A375 (cell line): ENCODE measurements around the gene MCOLN1. TPM values are rescaled to one million over a fixed set of nuclear protein-coding genes. Genes with fewer than 3 reads are reported as not detected.

Experiments used
- small RNA-seq: library from RNA; depleted of rRNA; stranded (forward); fragments of <200 nt; gene quantifications from one replicate; pipeline ENCODE3, GENCODE V24; 2014
- total RNA-seq: library from RNA; depleted of rRNA; stranded (reverse); fragments of >200 nt; shearing (Covaris generic); gene quantifications from 2 replicates; pipeline ENCODE4 v1.2.3, GENCODE V29; 2014; rRNA removed

The MCOLN1 gene
- 7.6 and 8.7 TPM in 2 replicates for total RNA-seq

GRCh38 chr19:7522072-7522922, at the start of gene MCOLN1:
MCOLN1 (plus strand) TSS chr19:7522624; CDS start chr19:7522751, 127 bp downstream.

DNA sequence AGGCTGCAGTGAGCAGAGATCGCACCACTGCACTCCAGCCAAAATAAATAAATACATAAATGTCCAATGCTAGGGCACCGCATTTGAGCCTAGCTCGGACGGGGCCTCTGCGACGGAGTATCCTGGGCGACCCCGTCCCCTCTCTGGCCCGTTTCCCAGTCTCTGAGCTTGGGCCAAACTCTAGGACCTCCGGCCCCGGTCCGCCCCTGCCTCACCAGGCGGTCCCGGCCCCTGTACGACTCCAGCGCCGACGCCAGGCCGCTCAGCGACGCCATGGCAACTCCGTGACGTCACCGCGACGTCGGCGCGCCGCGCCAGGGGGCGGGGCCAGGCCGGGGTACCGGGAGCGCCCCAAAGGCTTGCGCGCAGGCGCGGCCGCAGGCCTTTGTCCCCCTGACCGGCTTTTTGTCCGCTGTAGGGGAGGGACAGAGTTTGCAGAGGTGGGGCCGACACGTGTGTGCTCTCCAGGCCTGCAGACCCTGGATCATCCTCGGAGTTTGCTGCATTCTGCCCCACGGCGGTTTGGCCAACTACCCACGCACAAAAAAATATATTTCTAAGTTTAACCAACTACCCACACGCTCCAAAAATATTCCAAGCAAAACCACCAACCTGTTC, 33.6 kb upstream of the MCOLN1 start, which contains the start of gene PEX11G:
Gene PEX11G, minus strand, starts transcription at position 300 of the 618 bp plus-strand sequence. Its CDS starts 25 bp downstream, at position 275.

DNA sequence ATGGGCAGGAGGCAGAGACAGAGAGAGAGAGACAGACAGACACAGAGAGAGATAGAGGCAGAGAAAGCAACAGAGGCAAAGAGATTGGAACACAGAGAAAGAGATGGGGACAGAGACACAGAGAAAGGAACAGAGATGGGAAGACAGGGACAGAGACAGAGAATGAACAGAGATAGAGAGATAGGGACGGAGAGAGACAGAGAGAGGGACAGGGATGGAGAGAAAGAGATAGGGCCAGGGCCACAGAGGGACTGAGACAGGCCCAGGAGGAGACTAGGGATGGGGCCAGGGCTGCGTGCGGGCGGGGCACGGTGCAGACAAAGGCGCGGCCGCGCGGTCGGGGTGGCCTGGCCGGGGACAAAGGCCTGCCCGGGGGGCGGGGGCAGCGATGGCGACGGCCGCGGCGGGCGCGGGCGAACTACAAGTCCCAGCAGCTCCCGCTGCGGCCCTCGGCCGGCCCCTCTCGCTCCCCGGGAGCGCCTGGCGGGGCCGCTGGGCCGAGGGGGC, 6.7 kb upstream of the MCOLN1 start, which contains the start of gene ZNF358:
Gene ZNF358, plus strand, starts transcription at position 459 of the 507 bp plus-strand sequence. CDS start 3,140 bp downstream, outside the sequence.

DNA sequence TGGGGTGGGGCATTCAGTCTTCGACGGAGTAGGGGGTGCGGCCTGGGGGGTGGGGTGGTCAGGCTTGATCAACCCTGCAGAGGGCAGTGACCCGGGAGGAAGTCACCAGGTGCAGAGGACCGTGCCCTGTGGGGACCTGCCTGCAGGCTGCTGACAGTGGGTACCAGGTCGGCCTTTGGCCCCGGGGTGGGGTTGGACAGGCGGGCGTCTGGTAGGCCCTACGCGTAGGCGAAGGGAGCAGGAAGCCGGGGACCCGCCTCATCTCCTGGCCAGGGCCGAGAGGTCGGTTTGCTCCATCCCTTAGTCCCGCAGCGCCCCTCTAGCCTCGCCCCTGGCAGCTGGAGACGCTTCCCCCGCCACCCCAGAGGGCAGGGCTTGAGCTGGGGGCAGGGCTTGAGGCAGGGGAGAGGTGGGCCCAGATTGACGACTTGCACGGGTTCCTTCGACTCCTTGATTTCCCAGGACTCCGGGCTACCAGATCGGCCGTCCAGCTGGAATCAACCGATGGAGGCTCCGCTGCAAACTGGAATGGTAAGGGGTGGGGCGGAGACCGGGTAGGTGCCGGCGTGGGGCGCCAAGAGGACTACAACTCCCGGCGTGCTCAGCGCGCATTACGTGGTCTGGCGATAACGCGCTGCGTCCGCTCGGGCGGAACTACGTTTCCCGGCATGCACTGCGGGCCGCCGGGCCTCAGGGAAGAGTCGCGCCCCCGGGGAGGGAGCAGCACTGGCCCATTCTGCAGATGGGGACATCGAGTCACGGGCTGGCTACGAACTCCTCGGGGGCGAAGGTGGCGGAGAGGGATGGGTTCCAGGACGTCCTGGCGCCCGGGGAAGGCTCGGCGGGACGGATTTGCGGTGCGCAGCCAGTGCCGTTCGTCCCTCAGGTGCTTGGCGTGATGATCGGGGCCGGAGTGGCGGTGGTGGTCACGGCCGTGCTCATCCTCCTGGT, 12.9 kb downstream of the MCOLN1 start, which contains the start of gene PNPLA6:
Gene PNPLA6, plus strand, starts transcription at position 671 of the 951 bp plus-strand sequence. Its CDS starts 72 bp downstream, at position 743.

Small RNA genes lying within 50 kb of the gene (small RNA-seq; reads per million reads assigned to genes)
- not detected for gene AC008878.2

Other genes with a start within 250 kb of the MCOLN1 start
- gene INSR, start 228.2 kb upstream of the MCOLN1 start, total RNA-seq = 13.8 and 17.4 TPM in 2 replicates
- 26.0 and 26.9 TPM in 2 replicates for gene ARHGEF18, start 173.7 kb upstream of the MCOLN1 start, total RNA-seq
- gene PEX11G, start 33.6 kb upstream of the MCOLN1 start, total RNA-seq = 4.9 TPM in 2 replicates
- 27.8 and 37.1 TPM in 2 replicates for gene ZNF358, start 6.5 kb upstream of the MCOLN1 start, total RNA-seq
- gene PNPLA6, start 13.1 kb downstream of the MCOLN1 start, total RNA-seq = 107 TPM in 2 replicates
- 0.05 and 0.26 TPM in 2 replicates for gene CAMSAP3, start 73.2 kb downstream of the MCOLN1 start, total RNA-seq
- 52.8 and 66.7 TPM in 2 replicates for gene XAB2, start 106.9 kb downstream of the MCOLN1 start, total RNA-seq
- 60.7 and 62.6 TPM in 2 replicates for gene PET100, start 107.2 kb downstream of the MCOLN1 start, total RNA-seq
- gene PCP2, start 111.1 kb downstream of the MCOLN1 start, total RNA-seq = not detected in 2 replicates
- gene STXBP2, start 114.5 kb downstream of the MCOLN1 start, total RNA-seq = 0.05 TPM in 1 of 2 replicates, not detected in the other
- not detected in 2 replicates for gene RETN, start 146.4 kb downstream of the MCOLN1 start, total RNA-seq
- 0.27 TPM in 1 of 2 replicates, not detected in the other for gene MCEMP1, start 154.5 kb downstream of the MCOLN1 start, total RNA-seq
- gene TRAPPC5, start 158.2 kb downstream of the MCOLN1 start, total RNA-seq = 121 and 150 TPM in 2 replicates
- 0.34 and 0.41 TPM in 2 replicates for gene FCER2, start 179.5 kb downstream of the MCOLN1 start, total RNA-seq
- gene CLEC4G, start 209.5 kb downstream of the MCOLN1 start, total RNA-seq = not detected in 2 replicates
- gene CD209, start 224.9 kb downstream of the MCOLN1 start, total RNA-seq = not detected in 2 replicates
- gene CLEC4M, start 240.6 kb downstream of the MCOLN1 start, total RNA-seq = not detected in 2 replicates